NCI-H510A (cell line): ENCODE data around the gene OTX2.

Experiments used
- DNase-seq: peaks from one replicate; lab custom pipeline; 2025; lab: John Stamatoyannopoulos, UW

OTX2 gene

DNA sequence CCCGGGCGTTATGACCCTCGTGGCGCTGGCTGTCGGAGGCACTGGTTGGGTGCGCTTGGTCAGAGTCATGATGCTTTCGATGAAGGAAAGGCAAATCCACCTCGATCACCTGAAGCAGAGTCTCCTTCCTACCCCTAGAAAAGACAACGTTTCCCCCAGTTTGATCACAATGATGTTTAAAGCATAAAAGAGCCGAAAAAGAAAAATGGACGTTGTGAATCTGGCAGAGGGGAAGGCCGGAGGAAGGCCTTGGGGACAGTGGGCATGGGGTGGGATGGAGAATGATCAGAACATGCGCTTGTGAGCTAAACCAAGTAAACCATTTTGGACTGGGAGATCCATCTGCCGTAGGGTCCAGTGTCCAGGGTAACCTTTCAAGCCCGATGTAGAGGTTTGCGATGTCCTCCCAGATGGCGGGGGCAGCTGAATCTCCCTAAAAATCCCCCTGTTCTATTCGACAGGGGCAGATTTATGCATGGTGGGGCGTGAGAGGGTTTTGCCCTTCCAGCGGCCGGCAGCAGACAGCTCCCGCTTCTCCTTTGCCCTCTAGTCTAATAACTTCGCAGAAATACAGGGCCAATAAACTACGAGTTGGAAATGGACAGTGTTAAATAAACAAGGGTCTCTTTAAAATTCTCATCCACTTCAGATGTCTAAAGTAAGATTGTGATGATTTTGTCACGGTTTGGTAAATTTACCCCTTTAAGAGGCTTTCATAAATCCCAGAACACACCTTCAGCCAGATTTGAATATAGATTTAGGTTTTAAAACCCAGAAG is 2.3 kb upstream of the OTX2 start:
- no peak for DNase-seq

DNA sequence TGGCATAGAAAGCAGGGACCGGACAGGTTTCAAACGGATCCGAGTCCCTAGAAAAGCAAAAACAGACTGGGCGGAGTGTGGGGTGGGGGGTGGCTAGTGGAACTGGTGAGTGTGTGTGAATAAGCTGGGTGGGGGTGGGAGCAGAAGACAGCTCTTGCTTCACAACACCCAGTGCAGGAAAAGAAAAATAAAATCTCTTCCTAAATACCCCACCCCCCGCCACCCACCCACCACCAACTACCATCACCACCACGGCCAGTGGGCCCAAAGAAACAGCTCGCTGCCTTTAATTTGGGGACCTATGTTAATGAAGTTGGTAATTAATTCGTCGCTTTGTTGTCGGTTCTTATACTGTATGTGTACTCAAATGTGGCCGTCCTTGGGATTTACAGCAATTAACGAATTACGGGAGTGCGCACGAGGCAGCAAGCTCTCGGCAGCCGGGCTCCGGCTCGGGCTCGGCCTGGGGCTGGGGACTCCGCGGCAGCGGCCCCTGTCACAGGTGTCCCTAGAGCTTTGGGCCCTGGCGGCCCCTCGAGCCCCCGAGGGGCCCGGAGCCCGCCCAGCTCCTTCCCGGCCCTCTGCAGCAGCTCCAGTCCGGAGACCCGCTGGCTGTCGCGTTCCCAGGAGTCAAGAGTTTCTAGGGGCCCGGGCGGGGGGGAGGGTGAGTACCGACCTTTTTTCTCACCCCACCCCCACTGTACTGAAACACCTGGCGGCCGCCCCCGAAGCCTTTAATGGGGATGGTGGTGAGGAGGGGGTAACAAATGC is 1.5 kb upstream of the OTX2 start:
- no peak for DNase-seq

DNA sequence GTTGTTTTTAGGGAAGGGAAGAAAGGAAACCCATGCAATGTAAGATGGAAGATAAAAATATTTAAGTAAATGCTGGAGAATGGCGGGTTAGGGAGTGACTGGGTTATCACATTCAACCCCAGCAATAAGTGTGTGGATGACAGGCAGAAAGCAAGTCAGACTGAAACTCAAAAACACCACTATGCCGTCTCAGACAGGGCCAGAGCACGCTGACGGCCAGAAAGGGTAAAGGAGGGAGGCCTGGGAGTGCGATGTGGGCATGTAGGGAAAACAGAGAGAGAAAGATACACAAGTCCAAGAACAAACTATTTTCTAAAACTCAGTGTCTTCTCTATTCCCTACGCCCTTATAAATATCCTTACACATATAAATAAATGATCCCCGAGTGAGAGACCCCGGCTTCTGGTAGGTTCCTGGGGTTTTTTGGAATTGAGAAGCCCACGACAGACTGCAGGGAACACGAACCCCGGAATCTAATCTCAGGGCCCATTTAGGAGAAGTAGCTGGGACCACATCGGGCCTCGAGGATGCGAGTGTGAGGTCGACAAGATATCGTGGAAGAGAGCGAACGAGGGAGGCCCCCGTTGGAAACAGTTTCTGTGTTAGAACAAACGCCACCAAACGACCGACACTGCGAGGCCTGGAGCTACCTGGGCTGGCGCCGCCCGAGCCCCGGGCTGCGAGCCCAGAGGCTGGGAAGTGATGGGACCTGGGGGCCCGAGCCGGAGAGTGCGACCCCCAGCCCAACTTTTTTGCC is 735 bp upstream of the OTX2 start:
- no peak for DNase-seq

DNA sequence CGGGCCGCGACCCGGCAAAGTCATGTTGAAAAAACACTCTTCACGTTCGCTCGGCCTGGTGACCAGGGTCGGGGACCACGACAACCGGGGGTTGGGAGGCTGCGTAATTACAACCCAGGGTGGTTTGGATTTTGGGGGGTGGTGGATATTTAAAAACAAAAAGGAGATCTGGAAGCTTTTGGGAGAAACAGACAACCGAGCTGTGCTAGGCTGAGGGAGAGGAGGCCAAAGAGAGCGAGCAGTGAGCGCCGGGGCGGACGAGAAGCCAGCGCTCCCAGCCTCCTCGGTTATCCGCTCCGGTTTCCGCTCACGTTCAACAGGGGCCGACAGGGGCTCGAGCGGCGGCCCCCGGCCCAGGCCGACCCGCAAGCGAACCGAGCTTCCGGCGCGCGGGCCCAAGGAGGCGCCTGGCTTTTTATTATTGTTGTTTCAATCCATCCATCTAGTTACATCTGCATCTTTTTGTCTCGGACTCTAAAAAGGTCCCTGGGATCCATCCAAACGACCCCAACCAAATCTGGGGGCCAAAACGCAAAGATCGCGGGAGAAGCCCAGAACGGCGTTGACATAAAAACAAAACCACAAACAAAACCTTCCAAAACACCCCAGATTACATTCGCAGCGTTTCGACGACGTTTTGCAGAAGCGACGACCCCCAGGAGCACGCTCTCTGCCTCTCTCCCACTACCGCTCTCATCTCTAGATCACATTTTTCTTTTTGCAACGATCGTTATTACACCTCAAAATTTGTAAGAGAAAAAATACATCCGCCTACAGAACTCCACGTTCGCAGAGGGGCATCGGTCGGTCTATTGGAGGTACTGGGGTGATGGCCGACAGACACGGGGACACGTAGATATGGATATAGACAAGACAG is 771 bp downstream of the OTX2 start:
- DNase-seq, result no peak

DNA sequence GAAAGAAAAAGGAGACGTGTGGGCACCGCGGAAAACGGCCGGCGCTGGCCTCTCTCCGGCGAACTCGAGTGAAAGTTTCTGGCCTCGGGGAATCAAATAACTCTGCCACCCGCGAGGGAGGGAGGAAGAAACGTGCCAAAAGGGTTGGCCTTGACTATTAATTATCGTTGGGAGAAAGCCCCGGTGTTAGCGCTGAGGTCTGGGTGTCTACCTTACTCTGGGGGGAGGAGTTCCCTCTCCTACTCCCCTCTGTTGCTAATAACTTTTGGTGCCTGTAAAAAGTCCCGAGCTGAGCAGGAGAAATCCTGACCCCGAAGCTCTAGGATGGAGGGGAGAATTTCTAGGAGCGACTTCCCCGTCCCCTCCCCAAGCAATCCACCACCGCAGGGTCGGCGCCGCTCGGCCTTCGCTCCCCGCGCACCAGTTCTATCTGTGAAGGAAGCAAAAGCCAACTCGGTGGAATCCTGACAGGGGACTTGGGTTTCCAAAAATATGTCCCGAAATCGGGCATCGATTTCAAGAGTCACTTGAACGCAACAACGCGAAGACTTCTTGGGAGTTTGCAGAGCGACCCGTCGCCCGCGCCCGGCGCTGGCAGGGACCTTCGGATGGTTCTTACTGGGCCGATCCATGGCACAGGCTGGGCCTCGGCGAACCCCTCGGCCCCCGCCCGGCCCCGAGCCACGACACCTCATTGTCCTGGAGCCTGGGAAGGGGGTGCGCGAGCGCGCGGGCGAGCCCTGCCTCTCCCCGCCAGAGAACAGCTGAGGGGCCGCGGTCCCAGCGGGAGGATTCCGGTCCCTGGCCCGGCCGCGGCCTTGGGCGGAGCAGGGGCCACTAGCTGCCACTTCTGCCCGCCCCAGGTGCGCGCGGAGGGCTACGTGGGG is 1.7 kb downstream of the OTX2 start:
- DNase-seq, result no peak

DNA sequence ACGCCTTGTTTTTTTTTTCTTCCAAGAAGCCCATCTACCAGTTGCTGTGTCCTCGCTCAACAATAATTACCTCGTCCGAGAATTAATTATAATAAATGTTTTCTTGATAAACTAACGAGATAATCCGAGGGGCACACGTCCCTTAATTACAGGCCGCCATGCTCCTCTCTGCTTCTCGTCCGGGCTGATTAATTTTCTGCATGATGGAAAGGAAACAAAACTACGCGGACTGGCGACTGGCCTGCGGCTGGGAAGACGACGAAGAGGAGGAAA is 2.2 kb downstream of the OTX2 start:
- no peak for DNase-seq

DNA sequence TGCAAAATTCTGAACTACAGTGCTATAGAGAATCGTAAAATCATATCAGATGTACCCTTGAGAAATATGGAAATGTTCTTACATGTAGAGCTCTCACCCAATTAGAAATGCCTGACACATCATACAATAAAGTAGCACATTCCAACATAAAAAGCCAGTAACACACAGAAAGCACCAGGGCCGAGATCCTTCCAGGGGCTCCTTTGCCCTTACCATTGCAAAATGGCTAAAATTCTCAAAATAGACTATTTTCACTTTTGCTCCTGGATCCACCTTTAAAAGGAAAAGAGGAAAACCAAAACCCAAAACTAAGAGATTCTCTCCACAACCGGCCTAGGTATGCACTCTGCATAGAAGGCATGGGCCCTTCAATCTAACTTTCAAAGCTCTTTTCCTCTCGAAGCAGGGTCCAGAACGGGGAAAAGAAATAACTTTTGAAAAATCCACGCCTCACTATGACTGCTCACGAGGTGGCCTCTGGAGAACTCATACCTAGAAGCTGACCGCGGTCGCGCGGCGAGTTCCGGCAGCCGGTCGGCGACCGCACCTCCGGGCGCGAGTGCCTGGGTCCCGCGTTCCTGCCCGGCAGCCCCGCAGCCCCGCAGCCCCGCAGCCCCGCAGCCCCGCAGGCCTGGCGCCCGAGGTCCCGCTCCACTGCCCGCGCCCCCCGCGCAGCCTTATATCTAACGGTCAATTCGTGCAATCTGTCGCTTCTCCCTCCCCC is 2.7 kb downstream of the OTX2 start:
- no peak for DNase-seq

DNA sequence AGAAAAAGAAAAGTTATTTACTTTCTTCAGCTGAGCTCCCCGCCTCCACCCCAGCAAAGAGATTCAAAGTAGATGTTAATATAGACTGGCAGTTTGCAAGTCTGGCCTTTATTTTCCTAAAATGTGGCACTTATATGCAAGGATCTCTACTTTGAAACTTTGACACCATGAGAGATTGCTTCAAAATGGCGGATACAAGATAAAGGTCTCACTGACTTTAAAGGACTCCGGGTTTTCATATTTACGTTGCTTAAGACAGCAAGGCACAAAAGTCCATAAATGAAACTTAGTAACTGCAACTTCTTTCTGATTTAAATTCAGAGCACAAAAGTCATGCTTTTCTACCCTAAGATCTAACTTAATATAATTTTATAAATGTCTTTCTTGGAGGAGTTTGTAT is 3.5 kb downstream of the OTX2 start:
- no peak for DNase-seq

DNA sequence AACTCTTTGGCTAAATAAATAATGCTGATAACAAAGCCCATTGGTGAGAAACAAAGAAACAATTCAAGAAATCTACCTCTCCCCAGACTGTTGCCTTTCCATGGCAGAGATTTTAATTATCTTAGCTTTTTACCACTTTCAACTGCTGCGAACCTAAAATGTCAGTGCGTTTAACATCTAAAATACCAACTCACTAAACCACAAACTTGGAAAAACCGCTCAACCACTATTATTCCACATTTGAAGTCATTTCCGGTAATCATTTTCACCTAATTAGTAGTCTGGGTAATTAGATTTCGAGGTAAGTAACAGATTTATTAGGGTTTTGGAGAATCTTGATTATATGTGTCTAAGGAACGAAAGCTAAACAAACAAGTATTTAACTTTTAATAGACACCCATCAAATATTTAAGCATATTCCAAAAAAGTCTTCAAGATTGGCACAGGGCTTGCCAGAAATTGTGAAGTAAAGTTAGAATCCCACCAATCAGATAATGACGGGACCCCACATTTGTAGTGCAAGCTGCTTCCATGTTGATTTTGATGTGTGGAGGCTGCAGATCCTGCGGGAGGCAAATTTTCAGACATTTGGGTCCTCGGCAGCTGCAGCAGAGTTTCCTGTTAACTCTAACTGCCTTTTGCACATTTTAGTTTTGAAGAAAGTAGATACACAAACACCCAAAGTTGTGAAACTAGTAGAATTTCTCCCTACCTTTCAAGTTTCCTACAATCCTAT is 4.1 kb downstream of the OTX2 start:
- no peak for DNase-seq

DNA sequence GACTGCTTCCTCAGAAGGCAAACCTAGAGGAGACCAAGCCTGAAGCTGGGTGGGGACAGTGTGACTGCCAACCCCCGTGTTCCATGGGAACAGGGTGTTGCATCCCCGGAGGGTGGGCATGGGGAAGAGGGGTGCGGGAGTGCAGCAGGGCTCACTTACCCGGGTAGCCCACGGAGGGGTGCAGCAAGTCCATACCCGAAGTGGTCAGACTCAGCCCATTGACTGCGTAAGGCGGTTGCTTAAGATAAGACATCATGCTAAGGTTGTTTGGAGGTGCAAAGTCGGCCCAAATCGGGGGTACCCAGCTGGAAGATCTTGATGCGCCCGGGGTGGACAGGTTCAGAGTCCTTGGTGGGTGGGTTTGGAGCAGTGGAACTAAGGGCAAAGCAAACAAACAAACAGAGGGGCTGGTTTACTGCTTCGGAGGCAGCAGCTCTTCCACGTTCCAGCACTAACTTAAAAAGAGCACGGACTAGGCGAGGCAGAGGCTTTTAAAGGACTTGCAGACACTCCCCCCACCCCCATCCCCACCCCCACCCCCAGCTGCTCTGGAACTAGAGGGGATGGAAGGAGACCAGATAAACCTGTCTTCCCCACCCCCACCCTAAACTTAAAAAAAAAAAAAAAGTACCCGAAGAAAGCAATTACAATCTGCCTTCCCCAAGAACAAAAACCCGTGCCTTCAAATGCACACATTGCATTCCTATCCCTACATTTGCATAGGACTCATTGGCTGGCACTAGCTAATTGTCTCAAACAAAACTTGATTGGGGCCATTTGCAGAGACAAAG is 4.9 kb downstream of the OTX2 start:
- no peak for DNase-seq

DNA sequence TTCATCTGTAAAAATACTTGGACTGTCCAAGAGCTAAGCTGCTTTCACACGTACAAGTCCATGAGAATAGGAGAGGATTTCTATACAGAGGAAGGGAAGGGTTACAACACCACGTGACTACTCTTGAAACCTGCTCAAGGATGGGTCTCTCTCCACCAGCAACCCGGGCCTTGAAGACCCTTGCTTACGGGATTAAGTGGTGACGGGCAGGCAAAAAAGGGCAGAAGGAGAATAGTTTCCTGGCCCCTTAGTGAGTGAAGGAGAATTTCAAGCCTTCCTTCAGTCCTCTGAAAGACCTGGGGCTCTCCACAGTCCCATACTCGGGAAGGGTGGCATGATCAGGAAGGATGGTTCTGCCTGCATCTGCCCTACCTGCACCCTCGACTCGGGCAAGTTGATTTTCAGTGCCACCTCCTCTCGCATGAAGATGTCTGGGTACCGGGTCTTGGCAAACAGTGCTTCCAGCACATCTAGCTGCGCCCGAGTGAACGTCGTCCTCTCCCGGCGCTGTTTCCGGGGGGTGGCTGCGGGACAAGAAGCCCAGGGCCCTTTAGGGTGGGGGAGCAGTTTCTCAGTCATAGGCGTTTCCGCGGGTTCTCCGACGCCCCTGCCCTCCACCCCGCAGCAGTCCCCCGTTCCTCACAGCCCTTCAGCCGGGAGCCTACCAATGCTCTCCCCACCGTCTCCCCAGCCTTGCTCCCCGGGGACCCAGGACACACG is 6.3 kb downstream of the OTX2 start:
- no peak for DNase-seq

DNA sequence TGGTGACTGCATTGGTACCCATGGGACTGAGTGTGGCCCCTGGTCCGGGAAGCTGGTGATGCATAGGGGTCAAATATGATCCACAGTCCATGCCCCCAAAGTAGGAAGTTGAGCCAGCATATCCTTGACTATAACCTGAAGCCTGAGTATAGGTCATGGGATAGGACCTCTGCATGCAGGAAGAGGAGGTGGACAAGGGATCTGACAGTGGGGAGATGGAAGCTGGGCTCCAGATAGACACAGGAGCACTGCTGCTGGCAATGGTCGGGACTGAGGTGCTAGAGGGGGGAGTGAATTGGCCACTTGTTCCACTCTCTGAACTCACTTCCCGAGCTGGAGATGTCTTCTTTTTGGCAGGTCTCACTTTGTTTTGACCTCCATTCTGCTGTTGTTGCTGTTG is 8.4 kb downstream of the OTX2 start:
- DNase-seq, result no peak

DNA sequence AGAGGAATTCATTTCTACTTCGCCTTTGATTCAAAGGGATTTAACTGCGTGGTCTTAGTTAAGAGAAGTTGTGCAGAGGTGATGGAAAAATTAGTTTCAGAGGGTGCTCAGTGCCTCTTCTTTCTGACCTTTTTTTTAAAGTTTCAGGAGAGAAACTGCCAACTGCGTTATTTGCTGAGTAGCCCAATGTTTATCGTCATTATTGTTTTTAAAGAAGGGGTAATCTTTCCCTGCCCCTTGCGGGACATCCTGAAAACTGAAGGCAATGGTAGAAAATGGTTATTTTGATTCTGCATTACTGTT is 11.0 kb downstream of the OTX2 start:
- no peak for DNase-seq

DNA sequence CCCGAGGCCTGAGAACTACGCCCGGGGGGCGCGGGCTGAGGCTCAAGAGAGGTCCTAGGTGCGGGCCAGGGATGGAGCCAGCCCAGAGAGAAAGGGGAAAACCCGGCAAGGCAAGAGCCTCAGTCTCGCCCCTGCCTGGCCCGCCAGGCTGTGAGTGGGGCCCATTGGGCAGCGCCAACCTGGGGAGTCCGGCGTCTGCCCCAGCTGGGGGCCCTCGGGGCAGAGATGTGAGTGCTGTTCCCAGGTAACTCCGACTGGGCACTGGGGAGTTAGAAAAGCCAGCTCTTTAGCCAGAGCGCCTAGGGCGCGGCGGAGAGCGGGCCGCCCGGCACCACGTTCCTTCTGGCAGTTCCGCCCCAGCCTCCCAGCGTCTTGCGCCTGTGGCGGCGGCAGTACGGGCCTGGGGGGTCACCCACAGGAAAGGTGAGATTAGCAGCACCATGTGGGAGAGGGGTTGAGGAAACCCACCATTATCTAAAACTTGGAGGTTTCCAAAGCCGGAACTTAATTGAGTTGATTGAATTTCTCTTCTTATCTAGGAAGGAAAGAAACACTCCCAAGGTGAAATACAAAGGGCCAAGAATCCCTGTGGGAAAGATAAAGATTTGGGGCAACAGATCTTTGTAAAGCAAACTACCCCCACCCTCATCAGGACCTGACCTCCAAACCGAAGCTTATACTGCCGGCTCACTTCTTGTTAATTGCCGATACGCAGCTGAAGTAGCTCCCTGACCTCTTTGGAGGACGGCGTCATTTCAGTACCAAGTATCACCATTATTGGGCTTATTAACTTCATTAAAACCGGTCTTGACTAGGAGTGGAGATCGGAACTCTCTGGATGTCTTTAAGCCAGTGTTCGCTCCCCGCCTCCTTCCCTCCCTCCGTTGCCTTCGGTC is 11.6 kb downstream of the OTX2 start:
- no peak for DNase-seq

DNA sequence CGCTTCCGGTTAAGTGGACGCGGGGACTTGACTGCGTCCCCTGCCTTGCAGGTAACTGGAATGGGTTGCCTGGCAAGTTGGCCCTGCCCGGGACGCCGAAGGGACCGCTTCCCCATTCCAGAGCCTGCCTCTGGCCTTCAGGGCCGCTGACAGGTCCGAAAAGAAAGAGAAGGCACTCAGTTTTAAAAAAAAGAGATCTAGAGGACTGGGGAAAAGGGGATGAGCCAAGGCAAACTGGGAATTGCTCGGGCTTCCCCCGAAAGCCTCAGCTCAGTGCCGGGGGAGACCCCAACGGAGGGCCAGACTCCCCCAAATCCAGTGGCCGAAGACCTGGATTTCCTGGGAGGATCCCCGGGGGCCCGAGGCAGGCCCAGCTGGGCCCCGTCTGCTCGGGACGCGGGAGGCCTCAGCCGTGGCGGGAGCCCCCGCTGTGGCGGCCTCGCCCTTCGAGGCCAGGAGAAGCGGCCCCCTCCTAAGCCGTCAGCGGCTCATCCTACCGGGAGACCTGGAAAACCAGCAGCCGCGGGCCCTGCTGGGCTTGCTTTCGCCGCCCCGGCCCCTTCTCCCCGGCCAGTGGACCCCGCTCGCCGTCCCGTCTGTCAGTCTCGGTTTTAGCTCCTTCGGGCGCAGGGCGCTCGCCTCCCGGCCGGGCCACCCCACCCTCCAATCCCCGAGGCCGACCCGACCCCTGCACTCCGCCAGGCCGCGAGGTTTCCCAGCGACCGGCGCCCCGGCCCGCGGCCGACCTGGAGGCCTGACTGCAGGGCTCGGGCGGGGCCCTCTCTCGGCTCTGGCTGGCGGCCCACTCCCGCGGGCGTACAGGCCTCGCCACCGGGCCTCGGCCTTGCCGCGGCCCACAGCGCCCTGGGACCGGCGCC is 12.5 kb downstream of the OTX2 start:
- no peak for DNase-seq

DNA sequence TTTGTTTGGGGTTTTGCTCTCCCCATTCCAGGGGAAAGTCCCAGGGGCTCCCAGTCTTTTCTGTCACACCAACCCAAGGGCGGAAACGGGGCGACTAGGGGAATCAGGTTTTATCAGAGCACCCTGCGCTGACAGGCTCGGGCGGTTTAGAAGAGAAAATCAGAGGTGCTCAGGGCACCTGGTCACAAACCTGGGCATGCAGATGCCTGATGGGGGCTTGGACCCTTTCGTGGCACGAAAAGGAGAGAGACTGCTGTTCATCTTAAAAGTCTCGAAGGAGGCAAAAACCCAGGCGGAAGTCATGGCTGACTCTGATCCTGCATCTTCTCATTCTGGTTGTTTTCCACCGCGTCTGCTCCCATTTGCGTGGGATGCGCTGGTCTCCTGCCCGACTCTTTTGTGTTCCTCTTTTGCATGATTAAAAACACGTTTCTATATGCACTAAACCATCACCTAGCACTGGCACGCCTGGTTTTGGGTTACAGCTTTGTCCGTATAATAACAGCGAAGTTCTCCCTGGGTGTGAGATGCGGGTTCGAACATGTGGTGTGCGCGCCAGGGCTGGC is 13.2 kb downstream of the OTX2 start:
- DNase-seq, result no peak
